Testis (tissue), 2 donors: Measurements from ENCODE around the gene ATP1B2.

ENCODE experiments used
- CTCF ChIP-seq, 3 experiments: fragments of 450-650 bp in 2 of 3; fragments of 200-600 bp in 1 of 3; sonication (generic) in 1 of 3; IDR thresholded peaks; one replicate each; pipeline ENCODE4 v1.5.1; 2016 to 2019; ENCODE audit warnings: antibody characterized with exemption in 3 of 3, mild to moderate bottlenecking in 2 of 3, moderate library complexity in 1 of 3
- POLR2A ChIP-seq: fragments of 450-650 bp; IDR thresholded peaks from one replicate; pipeline ENCODE4 v1.6.1; 2017; ENCODE audit warnings: antibody characterized with exemption, mild to moderate bottlenecking, moderate library complexity

- TF ChIP-seq POLR2A (no peak), CTCF (IDR thresholded peaks at IDR 0.05) (no peak)
These were observed 29.9 kb upstream of the ATP1B2 start for GRCh38 chr17:7620835-7621234.
